Activated T-helper 2 cell treated with anti-CD3 and anti-CD28 coated beads, Interferon-gamma antibody, Interleukin-2, Interleukin-4, amounts not matched to agents 10 μg/mL and 5 μg/mL and 100 μg/mL, durations not matched to agents 14 hours and 24 hours and 36 hours (primary cell): ENCODE data around the gene USP24. TPM values are rescaled to one million over a fixed set of nuclear protein-coding genes. Genes with fewer than 3 reads are reported as not detected.
A peak's percentile ranks its signal among the peaks of the same experiment; 100 is the strongest.
"Not testable (repeated sequence)": the region's sequence is repeated elsewhere in the genome, so short reads cannot be mapped to it uniquely, and the experiment has no call there.

Source experiments
- DNase-seq: peaks from one replicate; pipeline ENCODE4 v3.0.0; 2021; ENCODE audit warnings: low spot score
- H3K27ac Mint-ChIP-seq: one replicate; pipeline ENCODE4 v1.8.0; 2021; ENCODE audit warnings: mixed read lengths
- H3K27me3 Mint-ChIP-seq: one replicate; pipeline ENCODE4 v1.8.0; 2021; ENCODE audit warnings: low read depth, mixed read lengths
- H3K36me3 Mint-ChIP-seq: one replicate; pipeline ENCODE4 v1.8.0; 2021; ENCODE audit warnings: low read depth, mixed read lengths
- H3K4me1 Mint-ChIP-seq: one replicate; pipeline ENCODE4 v1.8.0; 2021; ENCODE audit warnings: low read depth, mixed read lengths
- H3K4me3 Mint-ChIP-seq: one replicate; pipeline ENCODE4 v1.8.0; 2021; ENCODE audit warnings: low read depth, mild to moderate bottlenecking, moderate library complexity, mixed read lengths
- H3K9me3 Mint-ChIP-seq: one replicate; pipeline ENCODE4 v1.8.0; 2021; ENCODE audit warnings: mixed read lengths
- intact Hi-C: fragments of 100-400 bp; cut with micrococcal nuclease; formaldehyde crosslinking; loops from one replicate; pipeline ENCODE4 v1.15.1; 2023
- total RNA-seq: library from RNA; stranded (reverse); gene quantifications from 2 replicates; pipeline ENCODE4 v1.2.3, GENCODE V29; 2022

USP24 gene
- total RNA-seq, 1 donor from 2014 or later = 42.6 TPM

DNA sequence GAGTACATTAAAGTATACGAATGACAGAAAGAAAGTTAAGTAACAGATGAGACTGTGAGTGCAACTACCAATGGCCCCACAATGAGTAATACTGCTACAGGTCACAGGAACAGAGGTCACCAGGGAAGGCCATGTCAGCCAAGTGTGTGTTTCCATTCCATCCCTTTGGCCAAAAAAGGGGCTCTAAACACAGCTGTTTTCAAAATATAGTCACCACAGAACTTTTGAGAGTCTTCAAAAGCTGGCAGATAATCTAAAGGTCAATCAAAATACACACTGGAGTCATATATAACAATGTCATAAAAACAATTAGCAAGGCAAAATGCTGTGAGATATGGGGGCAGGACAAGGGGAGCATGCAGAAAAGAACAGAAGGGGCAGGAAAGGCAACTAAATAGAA is 10.2 kb downstream of the USP24 start:
- DNase-seq = no peak
- no peaks in the 10 kb centered on the region for H3K27me3 Mint-ChIP-seq
- intact Hi-C loops = no loop called here
- H3K36me3 Mint-ChIP-seq = peaks cover 43% of the 10 kb centered on the region
- peaks cover 62% of the 10 kb centered on the region for H3K4me1 Mint-ChIP-seq
- no peaks in the 10 kb centered on the region for H3K9me3 Mint-ChIP-seq
- peak overlapping the region; percentile 83 for H3K27ac Mint-ChIP-seq
- H3K4me3 Mint-ChIP-seq = peak overlapping the region; percentile 11

DNA sequence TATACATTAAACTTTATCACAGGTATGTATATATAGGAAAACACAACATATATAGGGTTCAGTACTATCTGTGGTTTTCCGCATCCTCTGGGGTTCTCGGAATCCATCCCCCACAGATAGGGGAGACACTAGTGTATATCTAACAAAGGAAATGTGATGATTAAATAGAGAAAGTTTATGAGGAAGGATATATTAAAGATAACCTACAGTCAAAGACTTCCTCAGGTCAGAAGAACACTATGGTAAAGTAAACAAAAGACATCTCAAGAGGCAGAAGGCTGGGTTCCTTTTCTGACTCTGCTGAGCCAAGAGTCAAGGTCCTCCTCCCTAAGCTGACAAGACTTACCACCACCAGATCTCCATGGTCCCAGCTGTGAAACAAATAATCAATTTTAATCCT is 12.1 kb downstream of the USP24 start:
- H3K36me3 Mint-ChIP-seq = peaks cover 54% of the 10 kb centered on the region
- intact Hi-C loops = loop anchor here (2.0 kb wide), 1 partner anchor 62 kb away; no protein-coding TSS in a partner anchor
- peak overlapping the region; percentile 5 for H3K27ac Mint-ChIP-seq
- H3K27me3 Mint-ChIP-seq = no peaks in the 10 kb centered on the region
- no peak for DNase-seq
- H3K4me3 Mint-ChIP-seq = no peak overlapping the region
- no peaks in the 10 kb centered on the region for H3K9me3 Mint-ChIP-seq
- H3K4me1 Mint-ChIP-seq = peaks cover 60% of the 10 kb centered on the region

DNA sequence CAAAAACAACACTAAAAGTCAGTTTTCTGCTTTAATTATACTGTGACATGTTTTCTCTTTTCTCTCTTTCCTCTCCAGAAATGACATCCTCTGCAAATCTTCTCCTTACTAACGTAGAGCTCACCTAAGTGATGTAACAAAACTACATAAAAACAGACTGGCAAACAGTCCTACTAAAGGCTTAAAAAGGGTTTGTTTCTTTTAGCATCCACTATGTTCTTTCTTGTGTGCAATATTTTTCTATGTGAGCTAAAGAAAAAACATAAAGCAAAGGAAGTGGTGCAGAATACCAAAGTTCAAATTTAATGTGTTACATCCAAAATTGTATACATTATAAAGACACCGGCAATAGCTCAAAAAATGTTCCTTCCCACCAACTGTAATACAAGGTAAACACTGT is 14.5 kb downstream of the USP24 start:
- Mint-ChIP-seq H3K36me3 (peaks cover 46% of the 10 kb centered on the region), H3K9me3 (no peaks in the 10 kb centered on the region), H3K4me3 (no peak overlapping the region), H3K27ac (no peak overlapping the region), H3K4me1 (peaks cover 71% of the 10 kb centered on the region), H3K27me3 (no peaks in the 10 kb centered on the region)
- no peak for DNase-seq
- intact Hi-C loops = no loop called here

DNA sequence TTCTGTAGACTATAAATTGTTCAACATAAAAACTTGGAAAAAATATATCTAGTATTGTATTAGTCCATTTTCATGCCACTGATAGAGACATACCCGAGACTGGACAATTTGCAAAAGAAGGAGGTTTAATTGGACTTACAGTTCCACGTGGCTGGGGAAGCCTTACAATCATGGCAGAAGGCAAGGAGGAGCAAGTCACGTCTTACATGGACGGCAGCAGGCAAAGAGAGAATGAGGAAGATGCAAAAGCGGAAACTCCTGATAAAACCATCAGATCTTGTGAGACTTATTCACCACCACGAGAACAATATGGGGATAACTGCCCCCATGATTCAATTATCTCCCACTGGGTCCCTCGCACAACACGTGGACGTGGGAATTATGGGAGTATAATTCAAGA is 15.4 kb downstream of the USP24 start:
- H3K27ac Mint-ChIP-seq, H3K27me3 Mint-ChIP-seq, H3K9me3 Mint-ChIP-seq, intact Hi-C loops, H3K4me3 Mint-ChIP-seq, DNase-seq: not testable (repeated sequence)
- Mint-ChIP-seq H3K4me1 (peaks cover 73% of the 10 kb centered on the region), H3K36me3 (peaks cover 42% of the 10 kb centered on the region)

DNA sequence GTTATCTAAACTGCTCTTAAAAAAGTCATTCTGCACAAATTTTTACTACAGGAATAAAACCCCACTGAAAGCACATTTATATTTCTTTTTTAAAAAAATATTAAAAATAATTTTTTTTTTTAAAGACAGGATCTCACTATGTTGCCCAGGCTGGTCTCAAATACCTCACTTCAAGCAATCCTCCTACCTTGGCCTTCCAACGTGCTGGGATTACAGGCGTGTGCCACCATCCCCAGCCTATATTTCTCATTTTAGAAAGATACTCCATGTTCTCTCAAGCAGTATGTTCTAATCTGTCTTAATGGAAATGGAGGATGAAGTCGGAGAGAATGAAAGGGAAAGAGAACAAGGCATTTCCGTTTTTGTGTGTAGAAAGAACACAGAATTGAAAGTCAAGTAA is 17.1 kb downstream of the USP24 start:
- no peak for DNase-seq
- peaks cover 40% of the 10 kb centered on the region for H3K36me3 Mint-ChIP-seq
- H3K4me1 Mint-ChIP-seq = peaks cover 59% of the 10 kb centered on the region
- H3K9me3 Mint-ChIP-seq = no peaks in the 10 kb centered on the region
- no peaks in the 10 kb centered on the region for H3K27me3 Mint-ChIP-seq
- intact Hi-C loops = no loop called here
- no peak overlapping the region for H3K4me3 Mint-ChIP-seq
- no peak overlapping the region for H3K27ac Mint-ChIP-seq

DNA sequence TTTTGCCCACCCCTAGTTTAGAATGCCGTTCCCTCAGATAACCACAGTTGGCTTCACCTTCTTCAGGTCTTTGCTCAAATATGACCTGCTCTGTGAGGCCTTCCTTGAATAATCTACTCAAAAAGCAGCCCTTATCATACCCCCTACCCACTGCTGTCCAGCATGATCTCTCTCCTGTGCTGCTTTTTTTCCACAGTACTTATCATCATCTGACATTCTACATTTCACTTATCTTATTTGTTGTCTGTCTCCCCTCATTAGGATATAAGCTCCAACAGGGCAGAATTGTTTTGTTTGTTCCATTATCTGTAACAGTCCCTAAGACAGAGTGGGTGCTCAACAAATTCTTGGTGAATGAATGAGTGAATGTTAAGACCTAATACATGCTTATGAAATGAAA is 18.1 kb downstream of the USP24 start:
- intact Hi-C loops = no loop called here
- Mint-ChIP-seq H3K4me3 (no peak overlapping the region), H3K4me1 (peaks cover 54% of the 10 kb centered on the region), H3K27me3 (no peaks in the 10 kb centered on the region), H3K27ac (no peak overlapping the region), H3K36me3 (peaks cover 37% of the 10 kb centered on the region), H3K9me3 (no peaks in the 10 kb centered on the region)
- DNase-seq = no peak

DNA sequence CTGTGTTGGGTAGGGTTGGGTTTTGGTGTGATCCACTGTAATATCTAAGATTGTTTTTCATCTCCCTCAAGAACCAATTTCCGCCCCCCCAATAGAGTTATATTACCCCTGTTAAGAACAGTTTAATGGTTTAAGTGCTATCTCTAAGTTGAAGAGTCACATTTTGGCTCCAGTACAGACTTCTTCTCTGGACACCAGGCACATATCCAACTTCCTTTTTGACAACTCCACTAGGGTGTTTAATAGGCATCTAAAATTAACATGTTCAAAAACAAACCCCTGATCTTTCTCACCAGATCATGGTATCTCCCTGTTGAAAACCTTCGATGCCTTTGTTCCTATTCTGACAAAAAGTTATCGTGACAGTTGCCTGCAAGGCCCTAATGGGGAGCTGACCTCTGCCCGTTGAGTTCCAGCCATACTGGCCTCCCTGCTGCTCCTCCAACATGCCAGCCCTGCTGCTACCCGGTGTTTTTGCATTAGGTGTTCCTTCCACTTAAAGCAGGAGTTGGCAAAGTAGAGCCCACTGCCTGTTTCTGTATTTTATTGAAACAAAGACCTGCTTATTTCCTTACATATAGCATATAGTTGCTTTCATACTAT is 18.6 kb downstream of the USP24 start:
- H3K4me3 Mint-ChIP-seq = no peak overlapping the region
- peaks cover 51% of the 10 kb centered on the region for H3K4me1 Mint-ChIP-seq
- no peak for DNase-seq
- no peaks in the 10 kb centered on the region for H3K9me3 Mint-ChIP-seq
- H3K27me3 Mint-ChIP-seq = no peaks in the 10 kb centered on the region
- peaks cover 36% of the 10 kb centered on the region for H3K36me3 Mint-ChIP-seq
- intact Hi-C loops = no loop called here
- no peak overlapping the region for H3K27ac Mint-ChIP-seq

DNA sequence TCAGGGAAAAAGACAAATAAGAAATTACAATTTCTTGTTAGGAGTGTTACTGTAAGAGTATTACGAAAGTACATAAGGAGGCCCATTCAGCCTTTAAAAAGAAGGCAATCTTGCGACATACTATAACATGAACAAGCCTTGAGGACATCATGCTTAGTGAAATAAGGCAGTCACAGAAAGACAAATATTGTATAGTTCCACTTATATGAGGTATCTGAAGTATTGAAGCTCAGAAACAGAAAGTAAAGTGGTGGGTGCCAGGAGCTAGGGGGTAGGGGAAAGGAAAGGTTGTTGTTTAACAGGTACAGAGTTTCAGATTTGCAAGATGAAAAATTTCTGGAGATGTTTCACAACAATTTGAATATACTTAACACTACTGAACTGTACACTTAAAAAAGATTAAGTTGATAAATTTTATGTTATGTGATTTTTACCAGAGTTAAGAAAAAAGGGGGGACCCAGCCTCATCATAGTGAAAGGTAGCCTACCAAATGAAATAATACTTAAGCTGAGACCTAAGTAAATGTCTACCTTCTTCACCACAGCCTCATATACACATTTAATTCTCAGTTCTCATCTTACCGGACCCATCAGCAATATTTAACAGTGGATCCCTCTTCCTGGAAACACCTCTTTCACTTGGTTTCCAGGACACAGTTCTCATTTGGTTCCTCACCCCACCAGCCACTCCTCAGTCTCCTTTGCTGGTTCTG is 19.5 kb downstream of the USP24 start:
- H3K4me1 Mint-ChIP-seq = peaks cover 44% of the 10 kb centered on the region
- no peak overlapping the region for H3K4me3 Mint-ChIP-seq
- no peak for DNase-seq
- H3K9me3 Mint-ChIP-seq = no peaks in the 10 kb centered on the region
- intact Hi-C loops = no loop called here
- no peaks in the 10 kb centered on the region for H3K27me3 Mint-ChIP-seq
- H3K27ac Mint-ChIP-seq = no peak overlapping the region
- peaks cover 30% of the 10 kb centered on the region for H3K36me3 Mint-ChIP-seq

DNA sequence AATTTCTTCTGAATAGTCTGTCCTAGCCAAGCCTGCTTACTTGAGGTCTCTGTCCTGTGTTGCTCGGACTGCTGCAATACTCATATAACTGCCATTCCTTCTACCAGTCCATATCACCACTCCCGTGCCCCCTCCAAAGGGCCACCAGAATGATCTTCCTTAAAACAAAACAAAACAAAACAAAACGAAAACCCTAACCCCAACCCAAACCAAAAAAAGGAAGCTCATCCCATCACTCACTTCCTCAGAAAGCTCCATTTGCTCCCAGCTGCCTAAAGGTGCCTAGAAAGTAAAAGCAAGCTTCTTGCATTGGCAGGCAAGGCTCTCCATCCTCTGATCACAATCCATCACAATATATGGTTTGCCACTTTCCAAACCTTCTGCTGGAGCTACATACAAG is 20.3 kb downstream of the USP24 start:
- Mint-ChIP-seq H3K9me3 (no peaks in the 10 kb centered on the region), H3K4me3 (no peak overlapping the region), H3K27me3 (no peaks in the 10 kb centered on the region), H3K4me1 (peaks cover 42% of the 10 kb centered on the region), H3K36me3 (peaks cover 24% of the 10 kb centered on the region), H3K27ac (no peak overlapping the region)
- intact Hi-C loops = no loop called here
- DNase-seq = no peak

DNA sequence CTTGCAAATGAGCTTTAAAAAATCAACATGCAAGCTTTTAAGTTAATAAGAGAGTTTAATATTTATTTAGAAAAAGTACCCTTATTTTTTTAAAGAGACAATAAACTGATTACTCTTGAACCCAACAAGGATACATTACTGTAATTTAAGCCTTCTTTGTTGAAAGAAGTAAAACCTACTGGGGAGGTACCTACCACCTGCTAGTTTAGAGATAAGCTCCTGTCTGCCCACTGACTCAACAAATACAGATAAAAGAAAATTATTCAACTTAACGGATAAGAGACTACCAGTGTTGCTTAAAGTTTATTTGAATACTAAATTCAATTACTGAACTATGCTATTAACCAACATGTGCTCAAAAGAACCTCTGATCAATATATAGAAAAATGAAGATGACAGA is 23.1 kb downstream of the USP24 start:
- Mint-ChIP-seq H3K27ac (no peak overlapping the region), H3K36me3 (peaks cover 19% of the 10 kb centered on the region), H3K4me3 (no peak overlapping the region), H3K4me1 (peaks cover 39% of the 10 kb centered on the region), H3K9me3 (peaks cover 5% of the 10 kb centered on the region), H3K27me3 (no peaks in the 10 kb centered on the region)
- intact Hi-C loops = no loop called here
- DNase-seq = no peak

DNA sequence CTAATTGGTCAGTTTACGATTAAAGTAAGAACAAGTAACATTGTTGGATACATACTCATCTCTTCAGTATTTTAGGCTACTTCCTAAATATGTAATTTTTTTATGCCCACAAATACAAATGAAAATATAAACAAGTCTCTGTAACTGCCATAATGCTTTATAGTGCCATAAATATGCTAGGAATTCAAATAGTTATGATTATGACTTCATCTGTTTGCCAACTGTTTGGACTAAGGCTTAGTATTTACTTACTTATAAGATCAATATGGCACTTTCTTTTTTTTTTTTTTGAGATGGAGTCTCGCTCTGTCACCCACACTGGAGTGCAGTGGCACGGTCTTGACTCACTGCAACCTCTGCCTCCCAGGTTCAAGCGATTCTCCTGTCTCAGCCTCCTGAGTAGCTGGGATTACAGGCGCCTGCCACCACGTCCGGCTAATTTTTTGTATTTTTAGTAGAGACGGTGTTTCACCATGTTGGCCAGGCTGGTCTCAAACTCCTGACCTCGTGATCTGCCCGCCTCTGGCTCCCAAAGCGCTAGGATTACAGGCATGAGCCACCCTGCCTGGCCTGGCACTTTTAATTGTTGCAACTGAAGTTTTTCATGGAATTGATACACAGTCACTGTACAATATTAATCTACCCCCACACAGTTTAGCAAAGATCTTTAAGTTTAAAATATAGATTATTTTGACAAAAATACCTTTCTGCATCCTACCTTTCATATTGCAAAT is 23.8 kb downstream of the USP24 start:
- Mint-ChIP-seq H3K9me3 (peaks cover 12% of the 10 kb centered on the region), H3K36me3 (peaks cover 25% of the 10 kb centered on the region), H3K4me1 (peaks cover 38% of the 10 kb centered on the region)
- H3K27ac Mint-ChIP-seq, H3K27me3 Mint-ChIP-seq, intact Hi-C loops, DNase-seq, H3K4me3 Mint-ChIP-seq: not testable (repeated sequence)

DNA sequence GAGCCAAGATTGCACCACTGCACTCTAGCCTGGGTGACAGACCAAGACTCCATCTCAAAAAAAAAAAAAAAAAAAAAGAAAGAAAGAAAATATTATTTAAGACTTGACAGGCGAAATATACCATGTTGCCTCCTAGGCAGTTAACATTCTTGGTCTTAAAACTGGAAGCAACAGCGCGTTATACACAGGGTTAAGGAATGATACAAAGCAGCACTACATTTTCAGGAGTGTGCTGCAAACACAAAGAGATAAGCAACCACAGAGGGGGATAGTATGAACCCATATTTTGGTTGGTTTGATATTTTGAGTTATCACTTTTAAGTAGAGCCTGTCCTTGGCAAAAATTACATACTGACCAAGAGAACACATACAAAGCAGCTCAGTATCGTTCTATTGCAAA is 25.1 kb downstream of the USP24 start:
- H3K9me3 Mint-ChIP-seq = peaks cover 24% of the 10 kb centered on the region
- H3K36me3 Mint-ChIP-seq = peaks cover 38% of the 10 kb centered on the region
- H3K4me1 Mint-ChIP-seq = peaks cover 35% of the 10 kb centered on the region
- H3K27me3 Mint-ChIP-seq = no peaks in the 10 kb centered on the region
- no peak overlapping the region for H3K27ac Mint-ChIP-seq
- no peak for DNase-seq
- intact Hi-C loops = no loop called here
- H3K4me3 Mint-ChIP-seq = no peak overlapping the region

DNA sequence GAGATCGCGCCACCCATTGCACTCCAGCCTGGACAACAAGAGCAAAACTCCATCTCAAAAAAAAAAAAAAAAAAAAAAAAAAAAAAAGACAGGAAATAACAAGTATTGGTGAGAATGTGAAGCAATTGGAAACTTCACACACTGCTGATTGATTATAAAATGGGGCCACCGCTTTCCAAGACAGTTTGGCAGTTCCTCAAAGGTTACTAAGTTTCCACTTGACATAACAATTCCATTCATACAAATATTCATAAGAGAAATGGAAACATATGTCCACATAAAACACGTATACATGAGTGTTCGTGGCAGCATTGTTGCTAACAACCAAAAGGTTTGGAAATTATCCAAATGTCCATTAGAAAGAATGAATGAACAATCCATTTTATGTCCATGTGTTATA is 26.3 kb downstream of the USP24 start:
- peaks cover 29% of the 10 kb centered on the region for H3K4me1 Mint-ChIP-seq
- H3K36me3 Mint-ChIP-seq = peaks cover 48% of the 10 kb centered on the region
- DNase-seq = no peak
- no peak overlapping the region for H3K27ac Mint-ChIP-seq
- H3K4me3 Mint-ChIP-seq = no peak overlapping the region
- intact Hi-C loops = no loop called here
- no peaks in the 10 kb centered on the region for H3K27me3 Mint-ChIP-seq
- peaks cover 35% of the 10 kb centered on the region for H3K9me3 Mint-ChIP-seq
